C4-2B (cell line): Measurements from ENCODE around the gene MAX.
A peak's percentile ranks its signal among the peaks of the same experiment; 100 is the strongest.

Experiments
- H3K27ac ChIP-seq: fragments of 450-650 bp; 2 replicates; pipeline ENCODE4 v1.5.1; 2017
- ZFX ChIP-seq: fragments of 450-650 bp; IDR thresholded peaks from 2 replicates; pipeline ENCODE4 v1.6.1; 2017
- TF ChIP-seq, protein P1 (sequence below): fragments of 450-650 bp; conservative IDR thresholded peaks from 2 replicates; pipeline ENCODE4 v1.5.1; 2017; ENCODE audit warnings: mild to moderate bottlenecking

MAX gene

DNA sequence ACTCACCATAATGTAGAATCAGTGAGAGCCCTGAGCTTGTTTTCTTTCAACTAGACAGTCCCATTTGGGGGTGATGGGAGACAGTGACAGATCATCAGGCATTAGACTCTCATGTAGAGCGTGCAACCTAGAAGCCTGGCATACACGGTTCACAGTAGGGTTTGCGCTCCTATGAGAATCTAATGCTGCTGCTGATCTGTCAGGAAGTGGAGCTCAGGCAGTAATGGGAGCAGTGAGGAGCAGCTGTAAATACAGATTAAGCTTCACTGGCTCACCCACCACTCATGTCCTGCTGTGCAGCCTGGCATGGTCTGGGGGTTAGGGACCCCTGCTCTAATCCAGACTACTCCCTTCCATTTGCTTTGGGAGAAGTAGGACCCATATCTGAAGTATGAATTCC, 60.0 kb downstream of the MAX start:
- TF ChIP-seq ZFX, result no peak
- TF ChIP-seq, protein P1, sequence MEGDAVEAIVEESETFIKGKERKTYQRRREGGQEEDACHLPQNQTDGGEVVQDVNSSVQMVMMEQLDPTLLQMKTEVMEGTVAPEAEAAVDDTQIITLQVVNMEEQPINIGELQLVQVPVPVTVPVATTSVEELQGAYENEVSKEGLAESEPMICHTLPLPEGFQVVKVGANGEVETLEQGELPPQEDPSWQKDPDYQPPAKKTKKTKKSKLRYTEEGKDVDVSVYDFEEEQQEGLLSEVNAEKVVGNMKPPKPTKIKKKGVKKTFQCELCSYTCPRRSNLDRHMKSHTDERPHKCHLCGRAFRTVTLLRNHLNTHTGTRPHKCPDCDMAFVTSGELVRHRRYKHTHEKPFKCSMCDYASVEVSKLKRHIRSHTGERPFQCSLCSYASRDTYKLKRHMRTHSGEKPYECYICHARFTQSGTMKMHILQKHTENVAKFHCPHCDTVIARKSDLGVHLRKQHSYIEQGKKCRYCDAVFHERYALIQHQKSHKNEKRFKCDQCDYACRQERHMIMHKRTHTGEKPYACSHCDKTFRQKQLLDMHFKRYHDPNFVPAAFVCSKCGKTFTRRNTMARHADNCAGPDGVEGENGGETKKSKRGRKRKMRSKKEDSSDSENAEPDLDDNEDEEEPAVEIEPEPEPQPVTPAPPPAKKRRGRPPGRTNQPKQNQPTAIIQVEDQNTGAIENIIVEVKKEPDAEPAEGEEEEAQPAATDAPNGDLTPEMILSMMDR, result no peak
- H3K27ac ChIP-seq, result no peak overlapping the region

DNA sequence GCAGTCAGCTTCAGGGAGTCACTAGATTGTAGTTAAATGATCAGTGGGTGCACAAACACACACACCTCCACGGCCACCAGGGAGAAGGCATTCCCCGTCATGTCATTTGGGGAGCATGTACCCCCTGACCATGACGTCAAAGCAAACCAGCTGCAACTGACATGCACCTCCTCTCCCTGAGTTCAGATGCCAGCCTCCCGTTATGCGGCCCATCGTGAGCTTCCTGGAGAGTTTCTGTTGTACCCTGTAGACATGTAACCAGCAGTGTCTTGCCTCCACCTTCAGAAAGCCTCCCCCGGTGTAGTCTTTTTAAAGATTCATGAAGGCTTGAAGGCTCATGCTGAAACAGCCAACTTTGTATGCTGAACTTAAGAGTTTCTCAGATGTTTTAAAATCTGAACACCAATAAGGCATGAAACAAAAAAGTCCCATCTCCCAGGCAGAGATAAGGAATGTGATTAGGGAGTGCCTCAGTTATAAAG, 60.8 kb downstream of the MAX start:
- no peak overlapping the region for H3K27ac ChIP-seq
- TF ChIP-seq ZFX, result no peak
- TF ChIP-seq, protein P1, result no peak

DNA sequence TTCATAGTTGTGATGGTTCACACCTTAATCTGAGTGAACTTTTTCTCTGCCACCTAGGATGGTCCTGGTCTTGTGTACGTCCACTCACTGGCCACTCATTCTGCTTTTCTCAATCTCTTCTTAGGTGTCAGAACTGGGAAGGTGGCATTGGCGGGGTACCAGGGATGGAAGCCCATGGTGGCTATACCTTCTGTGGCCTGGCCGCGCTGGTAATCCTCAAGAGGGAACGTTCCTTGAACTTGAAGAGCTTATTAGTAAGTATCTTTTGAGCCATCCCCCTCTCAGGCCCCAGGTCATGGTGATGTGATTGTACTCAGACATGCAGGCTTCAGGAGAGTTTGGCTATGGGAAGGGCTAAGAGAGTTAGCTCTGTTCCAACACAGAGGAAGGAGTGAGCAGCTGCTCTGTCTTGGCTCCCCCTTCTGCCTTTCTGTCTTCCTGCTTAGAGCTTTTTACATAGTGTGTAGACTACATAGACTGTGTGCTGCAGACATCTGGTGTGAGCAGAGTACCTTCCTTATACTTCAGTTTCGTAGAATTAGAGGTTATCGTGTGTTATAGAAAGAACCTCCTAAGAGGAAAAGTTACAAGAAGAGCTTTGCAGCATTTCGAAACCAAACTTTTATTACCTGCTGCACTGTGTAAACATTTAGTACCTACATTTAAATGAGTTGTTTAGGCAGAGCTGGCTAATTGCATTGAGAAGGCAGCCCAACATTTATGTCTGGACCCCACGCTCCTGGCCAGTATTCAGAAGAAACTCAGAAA, 61.5 kb downstream of the MAX start:
- H3K27ac ChIP-seq, result no peak overlapping the region
- TF ChIP-seq, protein P1, result no peak
- no peak for TF ChIP-seq ZFX

DNA sequence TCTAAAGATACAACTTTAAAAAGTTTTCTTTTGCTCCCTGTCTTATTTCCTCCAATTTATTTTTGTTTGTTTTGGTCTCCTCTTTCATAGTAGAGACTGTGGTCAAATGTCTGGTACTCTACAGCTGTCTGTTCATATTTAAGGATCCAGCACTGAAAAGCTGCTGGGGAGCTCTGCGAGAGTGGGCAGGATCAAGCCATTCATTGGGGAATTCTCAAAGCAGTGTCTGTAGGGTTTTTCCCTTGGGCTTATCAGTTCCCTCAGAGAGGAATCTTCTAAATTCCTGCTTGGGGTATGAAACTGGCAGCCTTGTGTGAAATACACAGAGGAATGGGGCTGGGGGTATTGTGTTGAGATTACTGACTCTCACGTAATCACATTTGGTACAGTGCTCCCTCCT, 63.4 kb downstream of the MAX start:
- TF ChIP-seq, protein P1, result no peak
- TF ChIP-seq ZFX, result no peak

DNA sequence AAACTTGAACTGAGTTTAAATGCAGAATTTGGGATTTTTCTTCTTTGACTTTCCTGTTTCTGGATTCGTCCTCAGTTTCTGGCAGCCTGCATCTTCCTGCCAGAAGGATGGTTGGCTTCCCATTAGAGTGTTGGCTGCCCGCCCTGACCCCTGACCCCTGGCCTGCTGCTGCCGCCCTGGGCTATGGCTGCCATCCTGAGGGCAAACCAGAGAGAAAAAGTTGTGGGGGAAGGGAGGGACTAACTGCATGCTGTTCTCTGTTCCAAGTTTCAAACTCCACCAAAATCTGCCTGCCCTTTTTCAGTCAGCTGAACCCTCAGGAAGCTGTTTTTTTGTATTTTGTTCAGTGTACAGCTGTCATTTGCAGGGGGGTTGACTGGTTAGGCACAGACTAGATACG, 67.3 kb downstream of the MAX start:
- H3K27ac ChIP-seq, result peak overlapping the region; percentile 30
- TF ChIP-seq ZFX, result no peak
- TF ChIP-seq, protein P1, result no peak

More for the DNA sequence above, 63.4 kb downstream of the MAX start:
- no peak overlapping the region for H3K27ac ChIP-seq

DNA sequence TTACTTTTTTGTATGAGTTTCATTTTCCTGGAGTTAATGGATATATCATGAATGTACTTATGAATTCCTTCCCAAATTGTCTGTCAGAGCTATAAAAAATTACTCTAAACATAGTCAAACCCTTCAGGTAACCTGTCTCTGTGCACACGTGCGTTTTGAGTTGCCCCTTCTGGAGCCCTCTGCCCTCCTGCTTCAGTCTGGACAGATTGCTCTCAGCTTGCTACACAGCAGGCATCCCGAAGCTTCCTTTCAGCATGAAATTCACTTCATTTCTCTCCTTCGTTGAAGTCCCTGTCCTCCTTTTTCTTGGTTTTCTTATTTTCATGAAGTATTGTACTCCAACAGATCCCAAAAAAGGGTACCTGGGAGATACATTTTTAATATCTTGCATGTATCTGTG, 68.3 kb downstream of the MAX start:
- no peak for TF ChIP-seq ZFX
- TF ChIP-seq, protein P1, result no peak

DNA sequence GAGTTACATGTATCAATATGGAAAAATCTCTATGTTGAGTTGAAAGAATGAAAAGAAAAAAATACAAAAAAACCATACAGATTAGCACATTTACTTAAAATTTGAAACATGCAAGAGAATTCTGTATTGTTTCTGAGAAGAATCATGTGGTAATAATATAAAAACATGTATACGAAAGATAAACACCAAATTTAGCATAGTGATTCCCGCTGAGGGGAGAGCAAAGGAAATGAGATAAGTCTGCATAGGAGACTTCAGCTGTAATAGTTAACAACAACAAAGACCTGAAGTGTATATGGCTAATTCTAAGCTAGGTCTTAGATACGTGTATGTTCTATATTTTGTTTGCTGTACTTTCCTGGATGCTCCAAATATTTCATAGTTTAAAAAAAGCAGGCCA, 69.1 kb downstream of the MAX start:
- no peak for TF ChIP-seq ZFX
- TF ChIP-seq, protein P1, result no peak

More for the DNA sequence above, 68.3 kb downstream of the MAX start:
- H3K27ac ChIP-seq, result no peak overlapping the region

More for the DNA sequence above, 69.1 kb downstream of the MAX start:
- H3K27ac ChIP-seq, result no peak overlapping the region
